Bronchial epithelial cell (primary cell): ENCODE data around the gene CDH6. TPM values are rescaled to one million over a fixed set of nuclear protein-coding genes. Genes with fewer than 3 reads are reported as not detected.

Experiments used
- DNase-seq: peaks from one replicate; pipeline ENCODE4 v3.0.0-alpha.2; 2010; ENCODE audit warnings: low read depth
- FAIRE-seq: peaks from 2 replicates; lab custom pipeline; 2011; peaks lifted over from hg19 to GRCh38; lab: Jason Lieb, UNC
- H3K27me3 ChIP-seq: 2 replicates; pipeline ENCODE4 v1.5.1; 2011; ENCODE audit warnings: low read length; ENCODE audit not compliant: control insufficient read depth, insufficient read depth
- H3K36me3 ChIP-seq: 2 replicates; pipeline ENCODE4 v1.5.1; 2011; ENCODE audit warnings: low read length; ENCODE audit not compliant: control insufficient read depth, insufficient read depth
- H3K4me3 ChIP-seq: 2 replicates; pipeline ENCODE4 v1.5.1; 2011; ENCODE audit warnings: mild to moderate bottlenecking, low read depth, low read length, control low read depth
- total RNA-seq: library from RNA; depleted of rRNA; stranded (reverse); fragments of >200 nt; gene quantifications from 2 replicates; pipeline ENCODE4 v1.2.1, GENCODE V29; 2014
- TF ChIP-seq, protein P1 (sequence below): IDR thresholded peaks from 2 replicates; pipeline ENCODE4 v1.5.1; 2011; ENCODE audit warnings: mild to moderate bottlenecking, moderate library complexity, low read length, control low read depth, inconsistent platforms; ENCODE audit not compliant: insufficient read depth, severe bottlenecking

CDH6 gene
- total RNA-seq, 1 donor from 2014 or later = 9.5 TPM

DNA sequence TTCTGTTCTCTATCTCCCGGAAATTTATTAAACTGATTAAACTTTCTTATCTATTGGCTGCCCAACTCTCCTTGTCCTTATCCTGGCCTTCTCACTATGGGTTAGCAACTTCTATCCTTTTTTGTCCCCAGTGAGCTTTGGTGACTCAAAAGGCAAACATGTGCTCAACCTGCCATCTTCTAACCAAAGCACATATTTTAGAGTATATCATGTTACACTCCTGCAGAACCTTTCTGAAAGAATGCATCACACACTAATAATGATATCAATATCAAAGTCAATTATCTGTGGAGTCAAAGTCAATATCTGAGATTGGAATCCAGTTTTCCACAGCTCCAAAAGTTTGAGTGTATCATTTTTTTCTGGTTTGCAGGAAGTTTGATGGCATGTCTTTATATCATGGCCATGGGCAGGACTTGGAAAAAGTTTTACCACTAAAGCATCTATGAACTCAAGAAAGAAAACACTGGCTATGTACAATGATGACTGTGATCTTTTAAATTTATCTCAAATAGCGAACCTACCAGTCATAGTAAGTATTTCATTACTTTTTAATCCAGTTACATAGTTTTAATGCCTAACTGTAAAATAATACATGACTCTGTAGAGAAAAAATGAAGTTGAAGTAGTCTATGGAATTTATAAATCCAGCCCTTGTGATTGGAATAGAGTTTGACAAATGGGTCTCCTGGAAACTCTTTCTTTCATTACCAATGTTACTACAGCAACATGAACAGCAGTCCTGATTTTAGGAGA is 171.6 kb downstream of the CDH6 start:
- no peak overlapping the region for H3K4me3 ChIP-seq
- FAIRE-seq = no peak
- TF ChIP-seq, protein P1, sequence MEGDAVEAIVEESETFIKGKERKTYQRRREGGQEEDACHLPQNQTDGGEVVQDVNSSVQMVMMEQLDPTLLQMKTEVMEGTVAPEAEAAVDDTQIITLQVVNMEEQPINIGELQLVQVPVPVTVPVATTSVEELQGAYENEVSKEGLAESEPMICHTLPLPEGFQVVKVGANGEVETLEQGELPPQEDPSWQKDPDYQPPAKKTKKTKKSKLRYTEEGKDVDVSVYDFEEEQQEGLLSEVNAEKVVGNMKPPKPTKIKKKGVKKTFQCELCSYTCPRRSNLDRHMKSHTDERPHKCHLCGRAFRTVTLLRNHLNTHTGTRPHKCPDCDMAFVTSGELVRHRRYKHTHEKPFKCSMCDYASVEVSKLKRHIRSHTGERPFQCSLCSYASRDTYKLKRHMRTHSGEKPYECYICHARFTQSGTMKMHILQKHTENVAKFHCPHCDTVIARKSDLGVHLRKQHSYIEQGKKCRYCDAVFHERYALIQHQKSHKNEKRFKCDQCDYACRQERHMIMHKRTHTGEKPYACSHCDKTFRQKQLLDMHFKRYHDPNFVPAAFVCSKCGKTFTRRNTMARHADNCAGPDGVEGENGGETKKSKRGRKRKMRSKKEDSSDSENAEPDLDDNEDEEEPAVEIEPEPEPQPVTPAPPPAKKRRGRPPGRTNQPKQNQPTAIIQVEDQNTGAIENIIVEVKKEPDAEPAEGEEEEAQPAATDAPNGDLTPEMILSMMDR = no peak

DNA sequence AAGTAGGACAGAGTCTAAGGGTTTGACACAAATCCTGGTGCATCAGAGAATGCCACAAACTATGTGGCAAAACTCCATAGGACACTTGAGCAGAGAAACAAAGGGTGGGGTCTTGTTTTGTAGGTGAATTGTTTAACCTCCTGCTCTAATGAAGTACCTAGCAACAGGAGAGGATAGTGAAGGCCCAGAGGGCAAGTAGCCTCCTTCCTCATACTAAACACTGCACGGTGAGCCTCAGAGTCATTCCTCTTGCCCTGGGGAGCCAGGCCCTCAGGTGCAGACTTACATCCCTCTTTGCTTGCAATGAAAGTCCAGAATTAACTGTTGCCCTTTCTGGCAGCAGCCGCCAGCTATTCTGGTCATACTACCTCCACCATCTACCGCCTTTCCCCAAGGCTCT is 172.3 kb downstream of the CDH6 start:
- TF ChIP-seq, protein P1 = no peak
- FAIRE-seq = no peak
- Histone ChIP-seq H3K36me3 (no peaks in the 10 kb centered on the region), H3K4me3 (no peak overlapping the region), H3K27me3 (no peaks in the 10 kb centered on the region)
- no peak for DNase-seq

More for the DNA sequence above, 171.6 kb downstream of the CDH6 start:
- Histone ChIP-seq H3K36me3 (no peaks in the 10 kb centered on the region), H3K27me3 (no peaks in the 10 kb centered on the region)
- peak; percentile 10 for DNase-seq

DNA sequence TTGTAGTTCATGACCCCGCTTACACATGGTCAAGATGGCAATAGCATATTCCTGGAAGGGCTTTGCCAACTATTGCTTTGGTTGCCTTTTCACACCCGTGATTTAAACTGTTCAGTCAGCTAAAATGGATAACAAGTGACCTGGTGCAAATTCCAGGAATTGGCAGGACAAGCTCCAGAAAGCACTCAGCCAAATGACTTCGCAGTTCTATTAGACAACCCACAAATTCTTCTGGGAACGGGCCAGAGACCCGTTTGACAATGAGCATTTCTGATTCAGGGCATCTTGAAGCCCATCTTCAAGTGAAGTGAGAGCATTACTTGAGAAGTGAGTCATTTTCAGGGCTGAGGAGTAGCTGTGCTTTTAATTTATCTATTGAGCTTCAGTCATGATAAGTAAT is 173.5 kb downstream of the CDH6 start:
- FAIRE-seq (no peak), DNase-seq (no peak)
- no peaks in the 10 kb centered on the region for H3K27me3 ChIP-seq
- H3K4me3 ChIP-seq = no peak overlapping the region
- TF ChIP-seq, protein P1 = no peak
- no peaks in the 10 kb centered on the region for H3K36me3 ChIP-seq

DNA sequence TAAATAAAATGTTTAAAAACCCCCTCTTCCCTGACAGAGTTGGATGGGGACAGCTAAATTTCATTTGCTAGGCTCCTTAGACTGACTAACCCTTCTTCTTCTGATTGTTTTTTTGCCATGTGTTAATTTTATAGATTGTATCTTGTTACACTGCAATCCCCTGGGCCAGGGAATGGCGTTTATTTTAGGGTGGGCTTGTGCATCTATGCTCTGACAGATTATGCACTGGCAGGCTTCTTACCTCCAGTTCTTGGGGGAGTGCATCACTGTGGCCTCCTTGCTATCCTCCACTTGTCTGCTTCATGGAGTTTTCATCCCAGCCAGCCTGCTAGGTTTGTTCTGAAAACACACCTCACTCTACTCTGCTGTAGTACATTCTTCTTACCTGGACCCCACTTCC is 178.6 kb downstream of the CDH6 start:
- no peak for FAIRE-seq
- Histone ChIP-seq H3K4me3 (no peak overlapping the region), H3K27me3 (no peaks in the 10 kb centered on the region), H3K36me3 (no peaks in the 10 kb centered on the region)
- DNase-seq = no peak
- TF ChIP-seq, protein P1 = no peak

DNA sequence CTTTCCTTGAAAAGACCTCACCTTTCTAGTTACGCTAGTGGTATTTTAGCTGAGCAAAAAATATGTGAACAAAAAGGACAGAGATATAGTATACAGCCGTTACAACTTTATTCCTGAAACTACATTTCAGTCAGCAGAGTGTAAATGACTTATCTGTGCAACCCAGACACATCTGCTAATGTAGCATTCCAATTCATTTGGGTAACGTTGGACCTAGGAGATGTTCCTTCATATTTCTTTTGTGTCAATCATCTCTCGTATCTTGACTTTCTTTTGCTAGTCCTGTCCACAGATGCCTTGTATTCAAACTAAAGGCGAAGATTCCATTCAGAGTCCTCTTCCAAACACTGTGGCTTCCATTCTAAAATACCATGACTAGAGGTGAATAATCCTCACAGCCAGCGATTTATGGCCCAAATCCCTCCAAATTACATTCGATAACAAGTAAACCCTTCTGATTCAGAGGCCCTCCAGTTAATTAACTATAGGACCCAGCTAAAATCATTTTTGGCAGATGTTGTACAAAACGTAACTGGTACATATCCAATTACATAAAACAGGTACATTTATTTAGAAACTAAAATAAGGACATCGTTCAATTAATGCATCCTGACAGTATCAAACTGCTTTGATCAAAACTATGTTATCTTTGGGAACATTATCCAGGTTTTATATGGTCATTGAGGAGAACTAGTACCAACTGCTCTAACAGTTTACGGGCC is 182.7 kb downstream of the CDH6 start:
- Histone ChIP-seq H3K36me3 (no peaks in the 10 kb centered on the region), H3K4me3 (no peak overlapping the region), H3K27me3 (no peaks in the 10 kb centered on the region)
- FAIRE-seq (no peak), DNase-seq (no peak)
- TF ChIP-seq, protein P1 = no peak
